ENCODE results near the gene POC1A. TPM values are rescaled to one million over a fixed set of nuclear protein-coding genes. Genes with fewer than 3 reads are reported as not detected.

Gene POC1A
- total and polyA plus RNA-seq, 9 of the 15 experiments (the other 6 are each of a cell fraction or from before 2014, with no cell fraction given): 7.2 to 17.5 (median 12.1) TPM

GRCh38 chr3:52025453-52025852 lies 128.8 kb downstream of the POC1A start:
- intact Hi-C loops (cut with micrococcal nuclease) (no loop called here), in situ Hi-C loops (cut with MboI) (no loop called here)
- POLR2A ChIA-PET: no interaction called here
- Histone ChIP-seq H3K79me2 (ENCODE audit: control insufficient read depth, insufficient read depth, low read length) (no peaks in the 10 kb centered on the region), H4K20me1 (replicated peaks; ENCODE audit: control insufficient read depth, insufficient read depth, low read length) (no peaks in the 10 kb centered on the region), H3K4me3 (no peak overlapping the region), H3K9me3 (replicated peaks; ENCODE audit: control insufficient read depth, insufficient read depth, low read depth, low read length) (no peaks in the 10 kb centered on the region), H3K4me2 (ENCODE audit: insufficient read depth, low read length) (no peak overlapping the region), H3K9me1 (ENCODE audit: control insufficient read depth, insufficient read depth, low read length) (no peaks in the 10 kb centered on the region), H3K27me3 (ENCODE audit: control insufficient read depth in 2 of 2, insufficient read depth in 2 of 2, low read length in 2 of 2) (no peaks in the 10 kb centered on the region), H3K4me1 (replicated peaks in 1 of 2; ENCODE audit: control insufficient read depth in 2 of 2, insufficient read depth in 2 of 2, low read length in 2 of 2) (peaks cover 27 to 33% of the 10 kb centered on the region in 2 experiments), H3K9ac (ENCODE audit: insufficient read depth in 1 of 2, low read depth in 2 of 2, low read length in 2 of 2) (no peak overlapping the region), H3K27ac (ENCODE audit: extremely low read depth, low read depth, low read length) (no peak overlapping the region), H2AFZ (ENCODE audit: low read depth, low read length) (no peak overlapping the region), H3K36me3 (ENCODE audit: control insufficient read depth, insufficient read depth, low read length) (no peaks in the 10 kb centered on the region)
- DNase-seq (ENCODE audit: extremely low read depth in 1 of 4, low spot score in 3 of 4): no peak
- no peak for ATAC-seq
- CTCF ChIA-PET (ENCODE audit: low intra/inter-chr PET ratio): no interaction called here
- no TSS peak for BruUV-seq (replicated peaks)
- no peak for FAIRE-seq
- 28% methylated on average over 5 of the region's 7 CpGs for WGBS (ENCODE audit: insufficient coverage, low coverage, missing lambda C conversion rate)
- TF ChIP-seq SETDB1 (IDR thresholded peaks at IDR 0.05; ENCODE audit: low read length): no peak
- TF ChIP-seq NBN (IDR thresholded peaks at IDR 0.05; ENCODE audit: low read depth): no peak
- TF ChIP-seq ZC3H8 (IDR thresholded peaks at IDR 0.05): no peak
- TF ChIP-seq CREB3L1 (IDR thresholded peaks at IDR 0.05; ENCODE audit: borderline replicate concordance, low read depth): no peak
- TF ChIP-seq ZNF282 (CRISPR knock-in tag; IDR thresholded peaks at IDR 0.05): no peak
- no peak for TF ChIP-seq FOXP1 (CRISPR knock-in tag; IDR thresholded peaks at IDR 0.05)
- no peak for TF ChIP-seq USF1 (CRISPR knock-in tag; IDR thresholded peaks at IDR 0.05)
- TF ChIP-seq GTF3C2 (IDR thresholded peaks at IDR 0.05; ENCODE audit: borderline replicate concordance, extremely low read depth, insufficient read length): no peak
- no peak for TF ChIP-seq ZNF830 (CRISPR knock-in tag; IDR thresholded peaks at IDR 0.05)
- no peak for TF ChIP-seq TSHZ1 (CRISPR knock-in tag; IDR thresholded peaks at IDR 0.05)
- TF ChIP-seq RAD21 (CRISPR knock-in tag; conservative IDR thresholded peaks at IDR 0.05 in 1 of 2, IDR thresholded peaks at IDR 0.05 in 1 of 2): no peak
- TF ChIP-seq SRSF7 (optimal IDR thresholded peaks at IDR 0.05; ENCODE audit: low read depth, low read length): no peak

Measured in K562 (cell line).